Trophoblast cell (in vitro differentiated cells and primary cell): ENCODE results near the gene TCF7L1.

Source experiments
- DNase-seq, 2 donors: peaks; one replicate each; pipeline ENCODE4 v3.0.0-alpha.2; 2016
- H2AFZ ChIP-seq: 2 replicates; pipeline ENCODE4 v1.6.1; 2013; ENCODE audit warnings: low read length, moderate library complexity, mild to moderate bottlenecking; ENCODE audit not compliant: insufficient read depth, poor library complexity
- H2AK5ac ChIP-seq: 2 replicates; pipeline ENCODE4 v1.6.1; 2013; ENCODE audit warnings: mild to moderate bottlenecking, low read length
- H2BK120ac ChIP-seq: 2 replicates; pipeline ENCODE4 v1.6.1; 2013; ENCODE audit warnings: low read length, mild to moderate bottlenecking, moderate library complexity; ENCODE audit not compliant: insufficient read depth, poor library complexity
- H2BK12ac ChIP-seq: 2 replicates; pipeline ENCODE4 v1.6.1; 2013; ENCODE audit warnings: mild to moderate bottlenecking, low read length, moderate library complexity
- H2BK5ac ChIP-seq: 2 replicates; pipeline ENCODE4 v1.6.1; 2013; ENCODE audit warnings: low read length, low read depth, moderate library complexity, mild to moderate bottlenecking; ENCODE audit not compliant: poor library complexity
- H3K14ac ChIP-seq: 2 replicates; pipeline ENCODE4 v1.6.1; 2013; ENCODE audit warnings: mild to moderate bottlenecking, low read length
- H3K18ac ChIP-seq: 2 replicates; pipeline ENCODE4 v1.6.1; 2013; ENCODE audit warnings: mild to moderate bottlenecking, low read length
- H3K23ac ChIP-seq: 2 replicates; pipeline ENCODE4 v1.6.1; 2013; ENCODE audit warnings: low read length
- H3K27ac ChIP-seq: 2 replicates; pipeline ENCODE4 v1.5.1; 2013; ENCODE audit warnings: low read depth, mild to moderate bottlenecking, inconsistent platforms, low read length, moderate library complexity
- H3K27me3 ChIP-seq: 2 replicates; pipeline ENCODE4 v1.6.1; 2013; ENCODE audit warnings: inconsistent platforms, mild to moderate bottlenecking, low read length, moderate library complexity; ENCODE audit not compliant: insufficient read depth
- H3K36me3 ChIP-seq, 2 experiments: 1 replicate in 1 of 2; 2 replicates in 1 of 2; pipeline ENCODE4 v1.6.1; 2013; ENCODE audit warnings: low read length in 2 of 2, mild to moderate bottlenecking in 2 of 2, moderate library complexity in 1 of 2; ENCODE audit not compliant: insufficient read depth in 2 of 2, control insufficient read depth in 1 of 2
- H3K4ac ChIP-seq: 2 replicates; pipeline ENCODE4 v1.6.1; 2013; ENCODE audit warnings: low read depth, mild to moderate bottlenecking, low read length, moderate library complexity
- H3K4me1 ChIP-seq, 2 experiments: 1 replicate in 1 of 2; 2 replicates in 1 of 2; pipeline ENCODE4 v1.6.1; 2013; ENCODE audit warnings: low read length in 2 of 2, mild to moderate bottlenecking in 2 of 2, moderate library complexity in 1 of 2; ENCODE audit not compliant: insufficient read depth in 2 of 2, control insufficient read depth in 1 of 2
- H3K4me2 ChIP-seq: 2 replicates; pipeline ENCODE4 v1.6.1; 2013; ENCODE audit warnings: inconsistent platforms, mild to moderate bottlenecking, low read length, moderate library complexity
- H3K4me3 ChIP-seq: 2 replicates; pipeline ENCODE4 v1.5.1; 2013; ENCODE audit warnings: mild to moderate bottlenecking, low read depth, low read length, inconsistent platforms
- H3K79me1 ChIP-seq: one replicate; pipeline ENCODE4 v1.6.1; 2013; ENCODE audit warnings: low read length
- H3K79me2 ChIP-seq: 2 replicates; pipeline ENCODE4 v1.6.1; 2013; ENCODE audit warnings: low read length, mild to moderate bottlenecking; ENCODE audit not compliant: control insufficient read depth, insufficient read depth, poor library complexity
- H3K9ac ChIP-seq: 2 replicates; pipeline ENCODE4 v1.6.1; 2013; ENCODE audit warnings: mild to moderate bottlenecking, low read length
- H3K9me3 ChIP-seq: 2 replicates; pipeline ENCODE4 v1.6.1; 2013; ENCODE audit warnings: low read depth, mild to moderate bottlenecking, control low read depth, inconsistent platforms, low read length; ENCODE audit not compliant: insufficient read depth
- H4K12ac ChIP-seq: 2 replicates; pipeline ENCODE4 v1.6.1; 2013; ENCODE audit warnings: low read depth, mild to moderate bottlenecking, low read length, moderate library complexity
- H4K8ac ChIP-seq: 2 replicates; pipeline ENCODE4 v1.6.1; 2013; ENCODE audit warnings: low read depth, mild to moderate bottlenecking, low read length, moderate library complexity
- H4K91ac ChIP-seq: one replicate; pipeline ENCODE4 v1.6.1; 2013; ENCODE audit warnings: low read depth, mild to moderate bottlenecking, low read length, moderate library complexity
- WGBS: extraction: QIAGEN DNeasy Blood & Tissue Kit; methylation state at CpG from one replicate; pipeline ENCODE4 v1.1.7; 2013; ENCODE audit warnings: missing lambda C conversion rate; ENCODE audit not compliant: insufficient read length, insufficient coverage; ENCODE audit errors: extremely low coverage; 5-methylcytosine and 5-hydroxymethylcytosine counted together

The TCF7L1 gene

DNA sequence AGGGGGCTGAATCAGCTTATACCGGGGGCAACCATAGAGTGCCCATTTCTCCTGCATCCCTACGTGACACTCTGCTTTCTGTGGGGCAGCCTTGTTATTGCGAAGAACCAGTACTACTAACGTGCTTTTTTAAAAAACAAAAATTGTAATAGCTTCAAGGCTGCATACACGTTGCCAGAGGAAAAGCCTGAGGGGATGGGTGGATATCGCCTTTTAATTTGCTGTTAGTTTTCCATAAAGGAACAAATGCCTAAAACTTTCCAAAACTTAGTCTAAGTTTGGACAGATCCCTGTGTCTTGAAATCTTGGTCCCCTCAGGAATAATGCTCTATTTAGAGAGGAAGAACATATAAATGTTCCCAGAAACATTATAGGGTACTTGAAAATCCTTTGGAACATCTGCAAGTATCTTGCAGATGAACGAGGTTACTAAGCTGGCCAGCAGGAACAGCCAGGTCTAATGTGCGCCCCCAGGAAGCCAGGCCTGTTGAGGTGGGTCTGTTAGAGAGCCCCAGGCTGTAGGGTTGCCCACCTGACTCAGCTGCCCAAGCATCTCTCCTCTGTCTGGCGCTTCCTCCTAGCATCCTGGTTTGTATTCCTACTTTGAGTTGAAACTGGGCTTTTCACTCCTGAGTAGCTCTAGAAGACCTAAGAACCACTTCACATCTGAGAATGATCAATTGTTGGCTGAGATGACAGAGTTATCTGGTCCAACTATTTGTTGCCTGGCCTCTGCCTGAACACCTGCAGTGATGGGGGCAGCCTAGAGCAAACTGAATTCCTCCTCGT, 97.7 kb downstream of the TCF7L1 start:
- Histone ChIP-seq H2BK120ac (no peak overlapping the region), H3K9me3 (no peaks in the 10 kb centered on the region), H3K79me1 (no peaks in the 10 kb centered on the region), H4K91ac (no peak overlapping the region), H3K79me2 (no peaks in the 10 kb centered on the region), H3K9ac (no peak overlapping the region), H3K23ac (no peak overlapping the region), H3K4me2 (no peak overlapping the region), H2AK5ac (no peak overlapping the region), H3K36me3 (no peaks in the 10 kb centered on the region), H2AFZ (no peak overlapping the region), H2BK12ac (no peak overlapping the region), H2BK5ac (no peak overlapping the region), H3K4ac (no peak overlapping the region), H3K18ac (no peak overlapping the region), H3K4me1 (peaks cover 0 to 5% of the 10 kb centered on the region in 2 experiments), H4K12ac (no peak overlapping the region), H3K14ac (no peak overlapping the region), H3K27me3 (no peaks in the 10 kb centered on the region), H3K27ac (no peak overlapping the region), H4K8ac (no peak overlapping the region), H3K4me3 (no peak overlapping the region)
- DNase-seq: no peak
- no CpG with 5 or more reads among the region's 10 CpGs for WGBS

DNA sequence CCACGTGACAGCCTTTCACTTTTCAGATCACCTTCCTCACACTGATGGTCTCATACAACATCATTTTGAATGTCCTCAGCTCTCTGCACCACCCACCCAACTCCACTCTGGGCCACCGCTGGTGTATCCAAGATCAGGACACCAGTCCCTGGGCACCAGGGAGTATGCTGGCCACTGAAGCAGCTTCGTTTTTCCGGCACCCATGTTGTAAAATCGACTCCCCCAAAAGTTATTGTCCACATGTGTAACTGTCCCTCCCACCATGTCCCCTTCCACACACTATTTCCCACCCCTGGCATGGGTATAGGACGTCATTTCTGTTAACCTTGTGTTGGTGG, 98.2 kb downstream of the TCF7L1 start:
- H3K18ac ChIP-seq: no peak overlapping the region
- no peak overlapping the region for H2BK5ac ChIP-seq
- no peaks in the 10 kb centered on the region for H3K36me3 ChIP-seq
- H3K4me1 ChIP-seq: peaks cover 0 to 5% of the 10 kb centered on the region in 2 experiments
- no peak overlapping the region for H3K14ac ChIP-seq
- H3K27me3 ChIP-seq: no peaks in the 10 kb centered on the region
- no peak overlapping the region for H3K4ac ChIP-seq
- no peak overlapping the region for H2AFZ ChIP-seq
- H4K8ac ChIP-seq: no peak overlapping the region
- no peak for DNase-seq
- no peaks in the 10 kb centered on the region for H3K9me3 ChIP-seq
- no peak overlapping the region for H3K9ac ChIP-seq
- H3K79me1 ChIP-seq: no peaks in the 10 kb centered on the region
- H2AK5ac ChIP-seq: no peak overlapping the region
- H2BK12ac ChIP-seq: no peak overlapping the region
- no peaks in the 10 kb centered on the region for H3K79me2 ChIP-seq
- H3K27ac ChIP-seq: no peak overlapping the region
- H4K12ac ChIP-seq: no peak overlapping the region
- no peak overlapping the region for H3K4me2 ChIP-seq
- no CpG with 5 or more reads among the region's 6 CpGs for WGBS
- no peak overlapping the region for H2BK120ac ChIP-seq
- H4K91ac ChIP-seq: no peak overlapping the region
- no peak overlapping the region for H3K23ac ChIP-seq
- H3K4me3 ChIP-seq: no peak overlapping the region

DNA sequence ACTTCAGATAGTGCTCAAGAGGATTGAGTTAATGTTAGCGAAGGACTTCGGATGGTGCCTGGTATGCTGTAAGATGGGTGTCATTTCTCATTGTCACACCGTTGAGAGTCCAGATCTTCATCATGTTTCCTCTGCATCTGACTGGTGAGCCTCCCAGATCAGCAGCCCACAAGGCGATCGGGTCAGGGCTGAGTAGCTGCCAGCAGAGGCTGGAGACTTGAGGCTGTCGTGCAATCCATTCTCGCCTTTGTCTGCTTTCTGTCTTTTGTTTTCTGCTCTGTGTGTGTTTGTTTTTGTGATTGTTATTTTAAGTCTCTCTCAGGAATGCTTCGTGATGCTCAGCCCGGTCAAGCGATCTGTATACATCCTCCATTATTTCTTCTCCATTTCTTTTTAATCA, 98.8 kb downstream of the TCF7L1 start:
- no peaks in the 10 kb centered on the region for H3K36me3 ChIP-seq
- no peak overlapping the region for H3K23ac ChIP-seq
- no peak overlapping the region for H2BK5ac ChIP-seq
- H3K79me1 ChIP-seq: no peaks in the 10 kb centered on the region
- WGBS: no CpG with 5 or more reads among the region's 10 CpGs
- no peak overlapping the region for H3K14ac ChIP-seq
- no peaks in the 10 kb centered on the region for H3K27me3 ChIP-seq
- H4K12ac ChIP-seq: no peak overlapping the region
- no peaks in the 10 kb centered on the region for H3K79me2 ChIP-seq
- no peak overlapping the region for H2BK12ac ChIP-seq
- H3K9ac ChIP-seq: no peak overlapping the region
- H3K4me3 ChIP-seq: no peak overlapping the region
- H2AFZ ChIP-seq: no peak overlapping the region
- H2BK120ac ChIP-seq: no peak overlapping the region
- peaks cover 0 to 5% of the 10 kb centered on the region in 2 experiments for H3K4me1 ChIP-seq
- no peak overlapping the region for H4K8ac ChIP-seq
- no peak overlapping the region for H2AK5ac ChIP-seq
- H3K27ac ChIP-seq: no peak overlapping the region
- no peak for DNase-seq
- H4K91ac ChIP-seq: no peak overlapping the region
- no peak overlapping the region for H3K4ac ChIP-seq
- H3K4me2 ChIP-seq: no peak overlapping the region
- H3K18ac ChIP-seq: no peak overlapping the region
- no peaks in the 10 kb centered on the region for H3K9me3 ChIP-seq

DNA sequence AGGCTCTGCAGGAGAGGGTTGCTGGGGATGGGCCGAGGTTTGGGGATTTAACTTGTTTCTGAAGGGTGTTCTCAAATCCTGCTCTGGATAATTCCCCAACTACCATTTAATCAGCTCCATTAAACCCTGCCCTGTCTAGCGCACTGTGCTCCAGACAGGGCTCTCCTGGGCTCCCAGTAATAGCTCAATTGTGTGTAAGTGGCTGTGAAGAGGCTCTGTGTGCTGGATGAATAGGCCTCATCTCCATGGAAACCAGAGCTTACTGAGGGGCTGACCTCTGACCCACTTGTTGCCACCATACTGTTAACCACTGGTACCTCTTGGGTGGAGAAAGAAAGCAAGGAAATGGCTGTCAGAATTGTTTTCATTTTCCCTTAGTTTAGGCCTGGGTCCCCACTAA, 101.7 kb downstream of the TCF7L1 start:
- WGBS: no CpG with 5 or more reads among the region's 2 CpGs
- Histone ChIP-seq H3K14ac (no peak overlapping the region), H2BK5ac (no peak overlapping the region), H3K27me3 (no peaks in the 10 kb centered on the region), H3K9ac (no peak overlapping the region), H3K4me2 (no peak overlapping the region), H3K18ac (no peak overlapping the region), H3K4me3 (no peak overlapping the region), H2BK12ac (no peak overlapping the region), H3K23ac (no peak overlapping the region), H4K8ac (no peak overlapping the region), H2BK120ac (no peak overlapping the region), H3K79me1 (peaks cover 2% of the 10 kb centered on the region), H3K36me3 (no peaks in the 10 kb centered on the region), H2AK5ac (no peak overlapping the region), H3K79me2 (no peaks in the 10 kb centered on the region), H4K12ac (no peak overlapping the region), H3K9me3 (no peaks in the 10 kb centered on the region), H3K27ac (no peak overlapping the region), H3K4me1 (peaks cover 8 to 13% of the 10 kb centered on the region in 2 experiments), H2AFZ (no peak overlapping the region), H3K4ac (no peak overlapping the region), H4K91ac (no peak overlapping the region)
- DNase-seq: no peak
